GM06990 (cell line): ENCODE data around the gene ANKRD33.

Source experiments
- DNase-seq: peaks from one replicate; pipeline ENCODE4 v3.0.0-alpha.2; 2011; ENCODE audit not compliant: insufficient read length; ENCODE audit errors: extremely low read depth
- H3K27me3 ChIP-seq: replicated peaks from 2 replicates; pipeline ENCODE4 v1.6.0; 2011; ENCODE audit warnings: low read length; ENCODE audit not compliant: control insufficient read depth, insufficient read depth
- H3K36me3 ChIP-seq: 2 replicates; pipeline ENCODE4 v1.5.1; 2011; ENCODE audit warnings: low read length; ENCODE audit not compliant: control insufficient read depth, insufficient read depth
- H3K4me3 ChIP-seq: replicated peaks from 2 replicates; pipeline ENCODE4 v1.5.1; 2011; ENCODE audit warnings: low read depth, mild to moderate bottlenecking, control low read depth, low read length
- CTCF ChIP-seq: IDR thresholded peaks from 2 replicates; pipeline ENCODE4 v1.5.1; 2011; ENCODE audit warnings: low read length, control low read depth, mild to moderate bottlenecking, inconsistent platforms; ENCODE audit not compliant: insufficient read depth, poor library complexity, severe bottlenecking

ANKRD33 gene

GRCh38 chr12:51924551-51925319, 36.8 kb downstream of the ANKRD33 start:
- peak; percentile 29 for DNase-seq
- Histone ChIP-seq H3K4me3 (no peak overlapping the region), H3K27me3 (no peaks in the 10 kb centered on the region), H3K36me3 (no peaks in the 10 kb centered on the region)
- TF ChIP-seq CTCF: no peak

- no peak for TF ChIP-seq CTCF
- DNase-seq: no peak
- Histone ChIP-seq H3K4me3 (no peak overlapping the region), H3K36me3 (no peaks in the 10 kb centered on the region), H3K27me3 (no peaks in the 10 kb centered on the region)
Observed at GRCh38 chr12:51925346-51926063, 37.6 kb downstream of the ANKRD33 start.

- no peak for DNase-seq
- Histone ChIP-seq H3K36me3 (no peaks in the 10 kb centered on the region), H3K27me3 (no peaks in the 10 kb centered on the region), H3K4me3 (no peak overlapping the region)
- no peak for TF ChIP-seq CTCF
Observed at GRCh38 chr12:51926064-51926632, 38.2 kb downstream of the ANKRD33 start.

- peak; percentile 70 for TF ChIP-seq CTCF
- Histone ChIP-seq H3K4me3 (no peak overlapping the region), H3K36me3 (no peaks in the 10 kb centered on the region), H3K27me3 (no peaks in the 10 kb centered on the region)
- DNase-seq: peak; percentile 29
Observed at GRCh38 chr12:51926718-51927117, 38.8 kb downstream of the ANKRD33 start.

GRCh38 chr12:51932218-51933076, 44.5 kb downstream of the ANKRD33 start:
- no peaks in the 10 kb centered on the region for H3K36me3 ChIP-seq
- H3K27me3 ChIP-seq: no peaks in the 10 kb centered on the region
- no peak overlapping the region for H3K4me3 ChIP-seq
- no peak for TF ChIP-seq CTCF
- DNase-seq: no peak
